HG02973 (cell line): ENCODE data around the gene MZT1.
"Not testable (repeated sequence)": the region's sequence is repeated elsewhere in the genome, so short reads cannot be mapped to it uniquely, and the experiment has no call there.

Experiments used
- ATAC-seq: cut with Tn5 transposase; IDR thresholded peaks from one replicate; pipeline ENCODE4 v1.9.1; 2021; ENCODE audit warnings: moderate library complexity; ENCODE audit not compliant: unreplicated experiment

The MZT1 gene

GRCh38 chr13:72727417-72728289 is at the start of gene MZT1, which contains the start of gene BORA:
MZT1 (minus strand) TSS chr13:72727629; CDS start chr13:72727602, 27 bp downstream.
BORA (plus strand) TSS chr13:72727923; CDS start chr13:72728941, 1,018 bp downstream.
- ATAC-seq = peak; percentile 94

GRCh38 chr13:72774019-72774418 is 46.6 kb upstream of the MZT1 start:
- ATAC-seq = no peak

DNA sequence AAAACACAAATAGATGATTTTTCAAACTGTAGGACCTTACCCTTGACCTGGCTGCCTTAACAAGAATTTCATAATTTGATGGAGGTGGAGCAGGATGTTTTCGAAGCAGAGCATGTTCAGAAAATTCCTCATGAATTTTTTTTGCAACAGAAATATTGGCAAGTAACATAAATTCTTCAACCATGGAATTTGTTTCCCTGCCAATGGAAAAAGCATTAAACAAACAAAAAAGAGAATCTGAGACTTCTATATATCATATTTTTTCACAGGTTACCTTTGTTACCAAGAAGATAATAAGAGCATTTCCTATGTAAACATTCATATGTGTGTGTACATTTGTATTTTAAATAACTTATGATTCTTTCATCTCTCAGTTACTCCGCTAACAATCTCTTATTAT is 36.0 kb upstream of the MZT1 start:
- ATAC-seq = no peak

GRCh38 chr13:72760189-72760588 is 32.8 kb upstream of the MZT1 start:
- no peak for ATAC-seq

DNA sequence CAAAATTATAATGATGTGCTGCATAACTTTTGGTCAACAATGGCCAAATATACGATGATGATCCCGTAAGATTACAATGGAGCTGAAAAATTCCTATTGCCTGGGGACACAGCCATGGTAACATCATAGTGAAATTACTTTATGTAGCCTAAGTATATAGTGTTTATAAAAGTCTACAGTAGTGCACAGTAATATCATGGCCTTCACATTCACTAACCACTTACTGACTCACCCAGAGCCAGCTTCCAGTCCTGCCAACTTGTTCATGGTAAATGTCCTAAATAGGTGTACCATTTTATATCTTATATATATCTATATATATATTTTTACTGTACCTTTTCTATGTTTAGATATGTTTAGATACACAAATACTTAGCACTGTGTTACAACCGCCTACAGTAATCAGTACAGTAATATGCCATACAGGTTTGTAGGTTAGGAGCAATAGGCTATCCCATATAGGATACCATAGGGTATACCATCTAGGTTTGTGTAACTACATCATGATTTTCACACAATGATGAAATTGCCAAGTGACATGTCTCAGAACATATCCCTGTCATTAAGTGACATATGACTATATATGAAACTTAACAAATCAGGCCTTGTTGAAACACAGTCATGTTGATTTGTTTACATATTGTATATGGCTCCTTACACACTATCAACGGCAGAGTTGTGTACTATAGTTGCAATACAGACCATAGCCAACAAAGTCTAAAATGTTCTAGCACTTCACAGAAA is 30.5 kb upstream of the MZT1 start:
- ATAC-seq = no peak

DNA sequence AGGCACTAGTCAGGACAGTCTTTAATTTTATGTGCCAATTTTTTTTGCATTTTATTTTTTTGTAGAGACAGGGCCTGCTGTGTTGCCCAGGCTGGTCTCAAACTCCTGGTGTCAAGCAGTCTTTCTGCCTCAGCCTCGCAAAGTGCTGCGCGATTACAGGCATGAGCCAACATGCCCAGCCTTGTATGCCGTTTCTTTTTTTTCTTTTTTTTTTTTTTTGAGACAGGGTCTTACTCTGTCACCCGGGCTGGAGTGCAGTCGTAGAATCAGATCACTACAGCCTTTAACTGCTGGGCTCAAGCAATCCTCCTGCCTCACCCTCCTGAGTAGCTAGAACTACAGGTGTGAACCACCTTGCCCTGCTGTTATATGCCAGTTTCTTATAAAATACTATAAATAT is 26.7 kb upstream of the MZT1 start:
- no peak for ATAC-seq

- no peak for ATAC-seq
Observed at GRCh38 chr13:72751220-72751619, 23.8 kb upstream of the MZT1 start.

DNA sequence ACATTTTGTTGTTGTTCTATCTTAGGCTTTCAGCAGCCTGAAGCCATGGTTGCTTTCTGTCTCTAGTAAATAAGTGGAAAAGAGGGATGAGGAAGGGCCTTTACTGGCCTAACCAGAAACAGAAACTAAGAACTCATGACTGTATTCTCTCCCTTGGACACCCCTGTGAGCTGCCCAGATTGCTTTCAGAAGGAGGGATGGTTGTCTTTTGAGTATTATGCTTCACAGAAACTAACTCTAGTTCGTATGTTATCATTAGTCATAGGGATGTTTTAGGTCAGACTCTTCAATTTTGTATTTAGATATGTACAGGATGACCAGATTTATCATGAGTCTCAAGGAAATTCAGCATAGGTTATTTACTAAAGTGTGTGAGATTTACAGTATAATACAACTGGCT is 17.8 kb upstream of the MZT1 start:
- ATAC-seq = no peak

- ATAC-seq = no peak
Observed at GRCh38 chr13:72740015-72740414, 12.6 kb upstream of the MZT1 start.

GRCh38 chr13:72737033-72737432 is 9.6 kb upstream of the MZT1 start:
- ATAC-seq = no peak

GRCh38 chr13:72728290-72728605 is 819 bp upstream of the MZT1 start:
- no peak for ATAC-seq

- ATAC-seq = peak; percentile 28
Observed at GRCh38 chr13:72726726-72727416, 558 bp downstream of the MZT1 start.

DNA sequence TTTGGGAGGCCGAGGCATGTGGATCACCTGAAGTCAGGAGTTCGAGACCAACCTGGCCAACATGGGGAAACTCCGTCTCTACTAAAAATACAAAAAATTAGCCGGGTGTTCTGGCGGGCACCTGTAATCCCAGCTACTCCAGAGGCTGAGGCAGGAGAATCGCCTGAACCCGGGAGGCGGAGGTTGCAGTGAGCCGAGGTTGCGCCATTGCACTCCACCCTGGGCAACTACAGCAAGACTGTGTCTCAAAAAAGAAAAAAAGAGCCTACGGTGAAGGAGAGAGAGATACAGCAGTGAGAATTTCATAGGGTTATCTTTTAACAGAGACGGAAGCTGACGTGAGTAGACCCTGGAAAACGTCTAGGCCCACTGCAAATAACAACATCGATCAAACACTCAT is 1.2 kb downstream of the MZT1 start:
- ATAC-seq = not testable (repeated sequence)

GRCh38 chr13:72716776-72717175 is 10.7 kb downstream of the MZT1 start:
- no peak for ATAC-seq

DNA sequence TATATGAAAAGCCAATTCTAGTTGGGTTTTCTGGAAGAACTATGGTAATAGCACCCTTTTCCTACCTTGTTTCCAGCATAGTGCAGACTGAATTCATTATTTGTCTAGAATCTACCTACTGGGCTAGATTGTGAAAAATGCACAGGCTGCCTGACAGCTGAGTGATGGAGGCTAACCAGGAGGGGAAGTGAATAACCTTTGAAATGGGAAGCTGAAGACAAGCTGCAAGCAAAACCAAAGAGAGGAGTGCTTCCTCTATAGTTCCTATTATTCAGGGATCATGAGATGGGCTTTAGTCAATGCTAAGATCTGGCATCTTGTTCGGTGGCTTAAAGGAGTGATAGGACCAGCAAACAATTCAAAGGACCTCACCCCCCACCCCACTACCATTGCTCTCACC is 26.9 kb downstream of the MZT1 start:
- no peak for ATAC-seq

DNA sequence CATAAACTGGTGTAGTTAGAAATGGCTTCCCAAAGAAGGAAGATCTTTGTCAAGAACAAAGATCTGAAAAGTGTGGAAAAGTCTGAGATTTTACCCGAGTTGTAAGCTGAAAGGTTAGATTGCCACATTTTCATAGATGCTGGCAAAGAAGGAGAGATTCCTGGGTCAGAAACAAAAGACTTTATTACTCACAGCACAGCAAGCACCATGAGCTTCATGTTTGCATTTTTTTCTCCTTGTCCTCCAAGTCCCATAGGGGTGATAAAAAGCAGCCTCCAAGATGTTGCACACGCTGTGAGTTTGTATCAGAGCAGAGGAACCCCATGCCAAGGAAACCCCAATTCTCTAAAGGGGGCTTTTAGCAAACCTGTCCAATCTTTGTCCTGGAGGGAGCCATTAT is 29.3 kb downstream of the MZT1 start:
- ATAC-seq = no peak

GRCh38 chr13:72696579-72696978 is 30.9 kb downstream of the MZT1 start:
- ATAC-seq = no peak

DNA sequence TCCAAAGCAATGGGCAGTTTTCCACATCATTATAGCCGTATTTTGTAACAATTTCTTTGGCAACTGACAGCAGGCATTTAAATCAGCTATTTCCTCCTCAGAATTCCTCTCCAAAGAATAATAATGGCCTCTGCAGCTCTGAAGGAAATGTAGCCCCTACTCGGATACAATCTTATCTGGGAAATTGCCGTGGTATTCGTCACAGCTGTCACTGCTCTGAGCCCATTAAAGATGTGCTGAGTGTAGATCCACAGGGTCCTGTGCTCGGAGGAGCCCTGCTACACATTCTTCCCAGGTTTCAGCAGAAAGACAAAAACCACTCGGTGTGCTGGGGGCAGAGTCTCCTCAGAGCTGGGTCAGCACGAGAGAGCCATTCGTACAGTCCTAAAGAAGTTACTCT is 33.1 kb downstream of the MZT1 start:
- no peak for ATAC-seq

GRCh38 chr13:72693832-72694231 is 33.6 kb downstream of the MZT1 start:
- no peak for ATAC-seq

DNA sequence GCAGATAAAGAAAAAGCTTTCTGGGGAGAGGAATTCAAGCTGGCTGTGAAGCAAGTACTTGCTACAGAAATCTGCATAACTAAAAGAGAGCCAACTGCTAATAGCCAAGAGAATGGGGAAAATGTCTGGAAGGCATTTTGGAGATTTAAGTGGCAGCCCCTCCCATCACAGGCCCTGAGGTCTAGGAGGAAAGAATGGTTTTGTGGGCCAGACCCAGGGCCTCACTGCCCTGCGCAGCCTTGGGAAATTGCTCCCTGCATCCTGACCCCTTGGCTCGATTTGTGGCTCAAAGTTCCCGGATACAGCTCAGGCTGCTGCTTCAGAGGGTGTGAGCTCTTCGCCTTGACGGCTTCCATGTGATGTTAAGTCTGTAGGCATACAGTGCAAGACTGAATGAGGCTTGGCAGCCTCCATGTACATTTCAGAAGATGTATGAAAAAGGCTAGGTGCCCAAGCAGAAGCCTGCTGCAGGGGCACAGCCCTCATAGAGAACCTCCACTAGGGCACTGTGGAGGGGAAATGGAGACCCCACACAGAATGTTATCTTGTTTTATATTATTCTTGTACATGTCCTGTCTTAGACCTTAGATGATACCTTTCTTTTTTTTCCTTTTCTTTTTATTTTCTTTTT is 34.4 kb downstream of the MZT1 start:
- ATAC-seq = no peak

- no peak for ATAC-seq
Observed at GRCh38 chr13:72689181-72689696, 38.2 kb downstream of the MZT1 start.
